ENCODE results near the gene ADGRL1.
"Not testable (repeated sequence)": the region's sequence is repeated elsewhere in the genome, so short reads cannot be mapped to it uniquely, and the experiment has no call there.

ADGRL1 gene

DNA sequence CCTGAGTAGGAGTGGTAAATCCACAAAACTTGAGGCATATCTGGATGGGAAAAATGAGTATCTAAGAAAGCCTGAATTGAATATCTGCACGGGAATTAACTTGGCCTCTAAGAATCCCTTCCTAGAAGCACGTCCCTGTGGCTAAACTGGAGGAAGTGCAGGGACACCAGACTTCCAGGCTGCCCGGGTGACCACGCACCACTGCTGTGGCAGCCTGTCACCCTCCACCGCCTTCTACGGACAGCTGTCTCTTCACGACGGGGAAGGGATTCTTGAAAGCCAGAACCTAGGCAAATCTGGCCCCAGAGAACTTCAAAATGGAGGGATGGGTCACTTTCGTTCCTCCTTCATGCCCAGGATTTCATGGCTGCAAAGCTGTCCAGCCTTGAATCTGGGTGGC, 2.5 kb upstream of the ADGRL1 start:
- H3K4me3 ChIP-seq (ENCODE audit: low read length in 2 of 2) = not testable (repeated sequence)
- WGBS, 2 donors (ENCODE audit: extremely low coverage in 2 of 2, insufficient read length in 2 of 2, insufficient replicate concordance in 1 of 2) = no CpG with 5 or more reads among the region's 9 CpGs

GRCh38 chr19:14207796-14208195, 1.8 kb upstream of the ADGRL1 start:
- WGBS, 2 donors (ENCODE audit: extremely low coverage in 2 of 2, insufficient read length in 2 of 2, insufficient replicate concordance in 1 of 2) = no CpG with 5 or more reads among the region's 7 CpGs
- not testable (repeated sequence) for H4K91ac ChIP-seq (ENCODE audit: low read depth, low read length, poor library complexity); H3K9me3 ChIP-seq (replicated peaks in 1 of 2; ENCODE audit: control insufficient read depth in 2 of 2, insufficient read depth in 1 of 2, low read depth in 1 of 2, low read length in 2 of 2)

More for the DNA sequence above, 2.5 kb upstream of the ADGRL1 start:
- H3K9ac ChIP-seq (ENCODE audit: low read depth, low read length, poor library complexity); H3K4me2 ChIP-seq (ENCODE audit: insufficient read depth, low read length, poor library complexity, severe bottlenecking); H3K23ac ChIP-seq (ENCODE audit: low read depth, low read length, poor library complexity); DNase-seq (ENCODE audit: low spot score); H3K14ac ChIP-seq (ENCODE audit: low read length); H3K9me3 ChIP-seq (replicated peaks in 1 of 2; ENCODE audit: control insufficient read depth in 2 of 2, insufficient read depth in 1 of 2, low read depth in 1 of 2, low read length in 2 of 2); H2BK12ac ChIP-seq (ENCODE audit: low read length); H3K4ac ChIP-seq (ENCODE audit: low read length); H3K4me1 ChIP-seq (ENCODE audit: control insufficient read depth in 2 of 2, insufficient read depth in 1 of 2, low read depth in 1 of 2, low read length in 2 of 2); H3K27ac ChIP-seq (replicated peaks; ENCODE audit: low read length); H3K79me1 ChIP-seq (ENCODE audit: low read depth, low read length); H3K36me3 ChIP-seq (replicated peaks in 1 of 2; ENCODE audit: control insufficient read depth in 2 of 2, insufficient read depth in 2 of 2, low read length in 2 of 2); H3K27me3 ChIP-seq (ENCODE audit: control insufficient read depth in 3 of 3, insufficient read depth in 3 of 3, low read depth in 1 of 3, low read length in 3 of 3); H2BK120ac ChIP-seq (ENCODE audit: low read depth, low read length); H4K91ac ChIP-seq (ENCODE audit: low read depth, low read length, poor library complexity); H4K8ac ChIP-seq (ENCODE audit: low read depth, low read length); H2BK5ac ChIP-seq (ENCODE audit: low read length): not testable (repeated sequence)
- peak overlapping the region; percentile 56 for H2AK5ac ChIP-seq (ENCODE audit: low read depth, low read length)
- peak overlapping the region; percentile 11 for H2AFZ ChIP-seq (ENCODE audit: low read length)
- H2BK15ac ChIP-seq (ENCODE audit: low read length) = peak overlapping the region; percentile 94
- peak overlapping the region; percentile 71 for H3K18ac ChIP-seq (ENCODE audit: low read length)

GRCh38 chr19:14206737-14207726, 1.1 kb upstream of the ADGRL1 start:
- Histone ChIP-seq H2BK5ac (ENCODE audit: low read length) (peak overlapping the region; percentile 82), H3K27ac (replicated peaks; ENCODE audit: low read length) (peak overlapping the region; percentile 93), H3K4me3 (ENCODE audit: low read length in 2 of 2) (peak overlapping the region; percentile 54 to 96), H3K4me2 (ENCODE audit: insufficient read depth, low read length, poor library complexity, severe bottlenecking) (peak overlapping the region; percentile 52), H3K18ac (ENCODE audit: low read length) (peak overlapping the region; percentile 92), H2AFZ (ENCODE audit: low read length) (peak overlapping the region; percentile 96)
- H2BK120ac ChIP-seq (ENCODE audit: low read depth, low read length); H3K9me3 ChIP-seq (replicated peaks in 1 of 2; ENCODE audit: control insufficient read depth in 2 of 2, insufficient read depth in 1 of 2, low read depth in 1 of 2, low read length in 2 of 2); H3K4ac ChIP-seq (ENCODE audit: low read length); H4K8ac ChIP-seq (ENCODE audit: low read depth, low read length); H3K27me3 ChIP-seq (ENCODE audit: control insufficient read depth in 3 of 3, insufficient read depth in 3 of 3, low read depth in 1 of 3, low read length in 3 of 3); H2AK5ac ChIP-seq (ENCODE audit: low read depth, low read length); H2BK12ac ChIP-seq (ENCODE audit: low read length); H3K9ac ChIP-seq (ENCODE audit: low read depth, low read length, poor library complexity); H3K23ac ChIP-seq (ENCODE audit: low read depth, low read length, poor library complexity); H2BK15ac ChIP-seq (ENCODE audit: low read length); H3K14ac ChIP-seq (ENCODE audit: low read length); H3K4me1 ChIP-seq (ENCODE audit: control insufficient read depth in 2 of 2, insufficient read depth in 1 of 2, low read depth in 1 of 2, low read length in 2 of 2); H3K79me1 ChIP-seq (ENCODE audit: low read depth, low read length); H4K91ac ChIP-seq (ENCODE audit: low read depth, low read length, poor library complexity); H3K36me3 ChIP-seq (replicated peaks in 1 of 2; ENCODE audit: control insufficient read depth in 2 of 2, insufficient read depth in 2 of 2, low read length in 2 of 2): not testable (repeated sequence)
- DNase-seq (ENCODE audit: low spot score) = peak; percentile 97
- WGBS, 2 donors (ENCODE audit: extremely low coverage in 2 of 2, insufficient read length in 2 of 2, insufficient replicate concordance in 1 of 2) = no CpG with 5 or more reads among the region's 89 CpGs

More at GRCh38 chr19:14207796-14208195, 1.8 kb upstream of the ADGRL1 start:
- not testable (repeated sequence) for H3K14ac ChIP-seq (ENCODE audit: low read length); H2BK5ac ChIP-seq (ENCODE audit: low read length); H2BK15ac ChIP-seq (ENCODE audit: low read length); H3K4me1 ChIP-seq (ENCODE audit: control insufficient read depth in 2 of 2, insufficient read depth in 1 of 2, low read depth in 1 of 2, low read length in 2 of 2); H3K27me3 ChIP-seq (ENCODE audit: control insufficient read depth in 3 of 3, insufficient read depth in 3 of 3, low read depth in 1 of 3, low read length in 3 of 3); H4K8ac ChIP-seq (ENCODE audit: low read depth, low read length); H3K36me3 ChIP-seq (replicated peaks in 1 of 2; ENCODE audit: control insufficient read depth in 2 of 2, insufficient read depth in 2 of 2, low read length in 2 of 2); H3K79me1 ChIP-seq (ENCODE audit: low read depth, low read length); DNase-seq (ENCODE audit: low spot score); H3K23ac ChIP-seq (ENCODE audit: low read depth, low read length, poor library complexity); H2BK12ac ChIP-seq (ENCODE audit: low read length); H2AK5ac ChIP-seq (ENCODE audit: low read depth, low read length); H2BK120ac ChIP-seq (ENCODE audit: low read depth, low read length); H3K18ac ChIP-seq (ENCODE audit: low read length); H3K9ac ChIP-seq (ENCODE audit: low read depth, low read length, poor library complexity); H3K4me2 ChIP-seq (ENCODE audit: insufficient read depth, low read length, poor library complexity, severe bottlenecking); H3K27ac ChIP-seq (replicated peaks; ENCODE audit: low read length); H3K4ac ChIP-seq (ENCODE audit: low read length)
- H3K4me3 ChIP-seq (ENCODE audit: low read length in 2 of 2) = peak overlapping the region in 1 of 2 donors; percentile 54
- H2AFZ ChIP-seq (ENCODE audit: low read length) = peak overlapping the region; percentile 96

- not testable (repeated sequence) for H3K4me1 ChIP-seq (ENCODE audit: control insufficient read depth in 2 of 2, insufficient read depth in 1 of 2, low read depth in 1 of 2, low read length in 2 of 2); H4K8ac ChIP-seq (ENCODE audit: low read depth, low read length); H3K4ac ChIP-seq (ENCODE audit: low read length); H2BK5ac ChIP-seq (ENCODE audit: low read length); H3K36me3 ChIP-seq (replicated peaks in 1 of 2; ENCODE audit: control insufficient read depth in 2 of 2, insufficient read depth in 2 of 2, low read length in 2 of 2); H2BK120ac ChIP-seq (ENCODE audit: low read depth, low read length); H2BK12ac ChIP-seq (ENCODE audit: low read length); H3K23ac ChIP-seq (ENCODE audit: low read depth, low read length, poor library complexity); H3K79me1 ChIP-seq (ENCODE audit: low read depth, low read length); H3K27ac ChIP-seq (replicated peaks; ENCODE audit: low read length); DNase-seq (ENCODE audit: low spot score); H3K18ac ChIP-seq (ENCODE audit: low read length); H3K27me3 ChIP-seq (ENCODE audit: control insufficient read depth in 3 of 3, insufficient read depth in 3 of 3, low read depth in 1 of 3, low read length in 3 of 3); H2BK15ac ChIP-seq (ENCODE audit: low read length); H2AK5ac ChIP-seq (ENCODE audit: low read depth, low read length); H4K91ac ChIP-seq (ENCODE audit: low read depth, low read length, poor library complexity); H3K9me3 ChIP-seq (replicated peaks in 1 of 2; ENCODE audit: control insufficient read depth in 2 of 2, insufficient read depth in 1 of 2, low read depth in 1 of 2, low read length in 2 of 2); H3K14ac ChIP-seq (ENCODE audit: low read length); H3K9ac ChIP-seq (ENCODE audit: low read depth, low read length, poor library complexity)
- peak overlapping the region; percentile 11 for H3K4me2 ChIP-seq (ENCODE audit: insufficient read depth, low read length, poor library complexity, severe bottlenecking)
- H2AFZ ChIP-seq (ENCODE audit: low read length) = peak overlapping the region; percentile 82
- H3K4me3 ChIP-seq (ENCODE audit: low read length in 2 of 2) = peak overlapping the region; percentile 54 to 96
- WGBS, 2 donors (ENCODE audit: extremely low coverage in 2 of 2, insufficient read length in 2 of 2, insufficient replicate concordance in 1 of 2) = no CpG with 5 or more reads among the region's 67 CpGs
These were observed 339 bp upstream of the ADGRL1 start for GRCh38 chr19:14206308-14206707.
